Measurements from ENCODE around the gene CROCC2.
"Not testable (repeated sequence)": the region's sequence is repeated elsewhere in the genome, so short reads cannot be mapped to it uniquely, and the experiment has no call there.

The CROCC2 gene

DNA sequence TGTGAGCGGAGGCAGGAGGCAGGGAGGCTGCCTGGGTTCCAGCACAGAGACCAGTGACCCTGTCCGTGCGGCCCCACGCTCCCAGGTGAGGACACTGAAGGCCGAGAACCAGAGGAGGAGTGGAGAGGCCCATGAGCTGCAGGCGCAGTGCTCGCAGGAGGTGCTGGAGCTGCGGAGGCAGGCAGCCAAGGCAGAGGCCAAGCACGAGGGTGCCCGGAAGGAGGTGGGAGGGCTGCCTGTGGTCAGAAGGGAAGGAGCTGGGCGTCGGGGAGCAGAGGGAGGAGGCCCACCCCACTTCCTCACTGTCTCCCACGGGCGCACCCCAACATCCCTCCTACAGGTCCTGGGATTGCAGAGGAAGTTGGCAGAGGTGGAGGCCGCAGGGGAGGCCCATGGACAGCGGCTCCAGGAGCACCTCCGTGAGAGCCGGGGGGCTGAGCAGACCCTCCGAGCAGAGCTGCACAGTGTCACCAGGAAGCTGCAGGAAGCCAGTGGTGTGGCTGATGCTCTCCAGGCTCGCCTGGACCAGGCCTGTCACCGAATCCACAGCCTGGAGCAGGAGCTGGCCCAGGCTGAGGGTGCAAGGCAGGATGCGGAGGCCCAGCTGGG is 59.3 kb downstream of the CROCC2 start:
- no peaks in the 10 kb centered on the region for H3K36me3 Mint-ChIP-seq
- no peak overlapping the region for H3K27ac Mint-ChIP-seq
- no peak overlapping the region for H3K4me3 Mint-ChIP-seq

DNA sequence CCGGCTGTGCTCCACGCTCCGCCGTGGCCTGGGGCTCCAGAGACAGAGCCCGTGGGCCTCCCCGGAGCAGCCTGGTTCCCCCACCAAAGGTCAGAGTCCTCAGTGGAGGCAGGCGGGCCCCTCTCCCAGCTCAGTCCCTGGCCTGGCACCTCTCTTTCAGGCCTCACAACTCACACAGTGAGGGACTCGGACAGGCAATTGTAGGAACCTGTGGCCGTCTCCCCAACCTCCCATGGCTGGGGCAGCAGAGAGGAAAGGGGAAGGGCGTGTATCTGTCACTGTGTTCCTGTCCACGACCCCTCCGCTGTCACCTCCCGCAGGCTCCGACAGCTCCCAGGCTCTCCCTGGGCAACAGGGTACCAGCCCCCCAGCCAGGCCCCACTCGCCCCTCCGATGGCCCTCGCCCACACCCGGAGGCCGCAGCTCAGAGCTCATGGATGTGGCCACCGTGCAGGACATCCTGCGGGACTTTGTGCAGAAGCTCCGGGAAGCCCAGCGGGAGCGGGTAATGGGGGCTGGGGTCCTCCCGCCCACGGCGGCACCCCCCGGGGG is 59.8 kb downstream of the CROCC2 start:
- Mint-ChIP-seq H3K4me3 (no peak overlapping the region), H3K36me3 (no peaks in the 10 kb centered on the region), H3K27ac (no peak overlapping the region), H3K27me3 (peaks cover 27% of the 10 kb centered on the region), H3K9me3 (peaks cover 6% of the 10 kb centered on the region), H3K4me1 (no peaks in the 10 kb centered on the region)
- ATAC-seq = no peak

More for the DNA sequence above, 59.3 kb downstream of the CROCC2 start:
- H3K9me3 Mint-ChIP-seq = peaks cover 4% of the 10 kb centered on the region
- no peaks in the 10 kb centered on the region for H3K4me1 Mint-ChIP-seq
- ATAC-seq = no peak
- peaks cover 21% of the 10 kb centered on the region for H3K27me3 Mint-ChIP-seq

DNA sequence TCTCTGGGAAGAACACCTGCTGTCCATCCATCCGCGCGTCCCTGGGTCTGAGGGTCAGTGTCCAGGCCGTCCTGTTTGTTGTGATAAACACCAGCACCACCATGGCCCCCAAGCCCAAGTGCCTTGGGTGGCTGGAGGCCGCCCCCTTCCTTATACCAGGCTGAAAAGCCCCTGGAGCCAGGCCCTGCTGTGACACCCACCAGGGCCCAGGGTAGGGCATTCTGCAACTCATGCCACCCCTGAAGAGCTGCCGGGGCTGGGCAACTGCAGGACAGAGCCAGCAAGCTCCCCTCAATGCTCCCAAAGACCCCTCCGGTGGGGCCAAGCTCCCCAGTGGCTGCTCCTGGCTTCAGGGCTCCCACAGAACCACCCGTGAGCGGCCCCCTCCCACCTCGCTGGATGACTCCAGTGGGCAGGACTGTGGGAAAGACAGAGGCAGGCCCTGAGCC is 60.3 kb downstream of the CROCC2 start:
- H3K4me1 Mint-ChIP-seq = no peaks in the 10 kb centered on the region
- no peak for ATAC-seq
- no peaks in the 10 kb centered on the region for H3K36me3 Mint-ChIP-seq
- H3K27me3 Mint-ChIP-seq = peaks cover 32% of the 10 kb centered on the region
- H3K9me3 Mint-ChIP-seq = peaks cover 6% of the 10 kb centered on the region
- H3K27ac Mint-ChIP-seq = no peak overlapping the region
- H3K4me3 Mint-ChIP-seq = no peak overlapping the region

DNA sequence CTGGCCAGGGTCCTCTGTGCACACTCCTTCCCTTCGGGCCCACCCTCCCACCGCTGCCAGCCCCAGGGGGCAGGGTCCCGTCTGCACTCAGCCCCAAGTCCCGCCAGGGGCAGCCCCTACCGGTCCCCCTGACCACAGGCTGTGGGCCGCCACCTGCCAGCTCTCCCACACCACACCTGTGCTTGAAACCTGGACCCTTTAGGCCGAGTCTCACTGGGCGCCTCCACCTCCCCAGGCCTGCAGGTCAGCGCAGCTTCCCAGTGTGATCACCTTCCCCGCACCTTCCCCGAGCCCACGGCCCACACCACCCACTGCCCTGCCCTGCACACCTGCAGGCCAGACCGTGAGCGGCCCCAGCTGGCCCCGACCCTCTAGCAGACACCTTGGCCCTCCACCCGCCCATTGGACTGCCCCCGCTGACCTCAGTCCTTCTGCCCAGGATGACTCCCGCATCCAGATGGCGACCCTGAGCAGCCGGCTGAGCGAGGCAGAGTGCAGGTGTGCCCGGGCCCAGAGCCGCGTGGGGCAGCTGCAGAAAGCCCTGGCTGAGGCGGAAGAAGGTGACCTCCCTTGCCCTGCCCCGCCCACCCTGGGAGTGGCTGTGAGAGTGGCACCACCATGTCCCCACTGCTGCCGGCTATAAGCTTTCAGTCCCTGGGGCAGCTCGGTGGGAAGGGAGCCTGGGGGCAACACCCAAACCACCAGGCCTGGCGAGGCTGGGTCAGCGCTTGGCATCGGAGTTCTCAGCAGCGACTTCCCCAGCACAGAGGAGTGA is 61.0 kb downstream of the CROCC2 start:
- Mint-ChIP-seq H3K27me3 (peaks cover 38% of the 10 kb centered on the region), H3K4me1 (no peaks in the 10 kb centered on the region), H3K4me3 (no peak overlapping the region), H3K27ac (no peak overlapping the region), H3K36me3 (no peaks in the 10 kb centered on the region), H3K9me3 (peaks cover 6% of the 10 kb centered on the region)
- no peak for ATAC-seq

DNA sequence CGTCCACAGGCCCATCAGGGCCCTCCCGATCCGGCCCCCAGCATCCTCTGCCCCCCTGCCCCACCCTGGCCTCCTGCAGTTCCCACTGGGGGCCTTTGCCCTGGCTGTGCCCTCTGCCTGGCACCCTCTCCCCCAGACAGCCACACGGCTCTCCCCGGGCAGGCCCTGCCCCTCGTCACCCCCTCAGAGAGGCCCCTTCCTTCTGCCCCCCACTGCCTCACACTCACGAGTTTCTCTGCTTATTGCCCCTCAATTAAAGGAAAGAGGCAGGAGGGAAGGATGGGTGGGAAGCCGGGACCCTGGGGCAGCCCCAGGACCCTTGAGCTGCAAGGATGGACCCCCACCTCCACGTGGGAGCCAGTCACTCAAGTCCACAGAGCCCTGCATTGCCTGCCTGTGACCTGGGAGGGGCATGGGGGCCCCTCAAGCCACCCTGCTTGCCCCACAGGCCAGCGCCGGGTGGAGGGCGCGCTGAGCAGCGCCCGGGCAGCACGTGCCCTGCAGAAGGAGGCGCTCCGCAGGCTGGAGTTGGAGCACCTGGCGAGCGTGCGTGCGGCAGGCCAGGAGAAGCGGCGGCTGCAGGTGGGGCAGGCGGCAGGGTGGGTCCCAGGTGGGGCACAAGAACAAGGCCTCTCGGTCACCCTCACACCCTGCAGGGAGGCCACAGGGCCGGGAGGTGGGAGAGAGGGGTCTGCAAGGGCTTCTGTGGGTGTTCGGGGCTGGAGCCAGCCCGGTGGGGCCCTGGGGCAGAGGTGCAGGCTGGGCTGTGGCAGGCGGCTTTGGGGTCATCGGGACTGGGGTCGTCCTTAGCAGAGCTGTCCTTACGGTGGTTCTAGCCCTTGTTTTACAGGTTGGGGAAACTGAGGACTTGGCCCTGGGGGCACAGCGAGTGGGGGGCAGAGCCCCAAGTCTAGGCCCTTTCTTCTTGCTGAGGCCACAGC is 61.8 kb downstream of the CROCC2 start:
- ATAC-seq = no peak
- Mint-ChIP-seq H3K27ac (no peak overlapping the region), H3K9me3 (peaks cover 6% of the 10 kb centered on the region), H3K4me3 (no peak overlapping the region), H3K36me3 (no peaks in the 10 kb centered on the region), H3K27me3 (peaks cover 47% of the 10 kb centered on the region), H3K4me1 (no peaks in the 10 kb centered on the region)

DNA sequence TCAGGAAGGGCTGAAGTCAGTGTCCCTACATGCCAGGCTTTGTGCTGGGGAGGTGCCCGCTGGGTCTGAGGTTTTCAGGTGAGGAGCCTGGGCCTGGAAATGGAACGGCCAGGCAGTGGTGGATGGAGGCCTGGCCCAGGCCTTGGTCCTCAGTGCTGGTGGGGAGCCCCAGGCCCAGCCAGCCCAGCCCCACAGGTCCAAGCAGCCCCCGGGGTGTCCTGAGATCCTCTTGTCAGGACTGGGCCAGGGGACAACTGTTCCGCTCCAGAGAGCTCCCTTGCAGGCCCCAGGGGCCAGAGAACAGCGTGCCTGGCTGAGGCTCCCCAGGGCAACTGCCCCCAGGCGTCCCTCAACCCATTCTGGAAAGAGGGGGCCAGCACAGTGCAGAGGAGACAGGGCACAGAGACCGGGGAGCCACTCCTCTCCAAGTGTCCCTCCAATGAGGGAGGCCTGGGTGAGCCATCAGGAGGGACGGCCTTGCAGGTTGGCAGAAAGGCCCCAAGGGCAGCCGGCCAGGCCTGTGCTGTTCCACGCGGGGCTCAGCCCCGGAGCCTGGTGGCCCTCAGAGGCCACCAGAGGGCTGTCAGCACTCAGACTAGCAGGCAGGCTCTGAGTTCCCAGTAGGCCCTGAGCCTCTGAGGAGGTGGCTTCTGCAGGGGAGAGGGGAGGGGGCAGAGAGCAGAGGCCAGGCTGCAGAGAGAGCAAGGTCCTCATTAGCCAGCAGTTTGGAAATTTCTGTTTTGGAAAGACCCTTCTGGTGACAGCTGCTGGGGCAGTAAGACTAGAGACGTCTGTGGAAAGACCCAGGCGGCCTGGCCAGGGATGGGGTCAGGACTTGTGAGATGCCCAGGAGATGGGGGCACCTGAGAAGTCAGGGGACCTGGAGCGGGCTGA is 62.8 kb downstream of the CROCC2 start:
- Mint-ChIP-seq H3K9me3 (peaks cover 8% of the 10 kb centered on the region), H3K4me3 (no peak overlapping the region), H3K36me3 (no peaks in the 10 kb centered on the region), H3K27me3 (peaks cover 52% of the 10 kb centered on the region), H3K27ac (no peak overlapping the region), H3K4me1 (no peaks in the 10 kb centered on the region)
- ATAC-seq = no peak

DNA sequence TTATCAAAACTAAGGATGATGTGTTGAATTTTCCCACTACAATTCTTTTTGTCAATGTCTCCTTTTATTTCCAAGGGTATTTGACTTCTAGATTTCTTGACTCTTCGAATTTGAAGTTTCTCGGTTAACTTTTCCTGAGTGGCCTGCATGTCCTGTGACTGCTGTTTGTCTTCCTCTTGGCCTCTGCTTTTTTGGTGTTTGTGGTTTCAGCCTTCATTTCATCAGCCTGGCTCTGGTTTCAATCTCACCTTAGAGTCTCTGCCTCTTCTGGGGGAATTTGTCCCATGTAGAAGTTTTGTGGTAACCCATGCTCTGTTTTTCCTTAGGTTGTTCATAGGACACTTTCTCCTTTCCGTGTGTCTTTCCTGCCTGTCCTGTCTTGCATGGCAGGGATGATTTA is 64.0 kb downstream of the CROCC2 start:
- no peak overlapping the region for H3K4me3 Mint-ChIP-seq
- no peak for ATAC-seq
- peaks cover 9% of the 10 kb centered on the region for H3K9me3 Mint-ChIP-seq
- H3K4me1 Mint-ChIP-seq = no peaks in the 10 kb centered on the region
- H3K36me3 Mint-ChIP-seq = no peaks in the 10 kb centered on the region
- peaks cover 52% of the 10 kb centered on the region for H3K27me3 Mint-ChIP-seq
- no peak overlapping the region for H3K27ac Mint-ChIP-seq

DNA sequence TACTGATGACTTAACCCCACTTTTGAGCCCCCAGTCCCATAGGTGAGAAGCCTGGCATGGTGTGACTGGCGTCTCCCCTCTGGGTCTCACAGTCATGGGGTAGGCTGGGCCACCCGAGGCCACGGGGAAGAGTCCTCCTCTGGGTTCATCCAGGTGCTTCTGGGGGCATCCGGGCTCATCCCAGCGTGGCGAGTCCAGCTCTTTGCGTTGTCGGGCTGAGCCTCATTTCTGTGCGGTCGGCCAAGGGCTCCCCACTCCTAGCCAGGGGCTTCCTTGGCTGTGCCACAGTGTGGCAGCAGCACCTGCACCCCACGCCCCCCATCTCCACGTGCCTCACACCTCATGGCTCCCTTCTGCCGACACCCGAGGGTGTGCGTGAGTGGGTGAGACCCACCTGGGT is 64.7 kb downstream of the CROCC2 start:
- Mint-ChIP-seq H3K36me3 (no peaks in the 10 kb centered on the region), H3K9me3 (peaks cover 9% of the 10 kb centered on the region), H3K4me1 (no peaks in the 10 kb centered on the region), H3K4me3 (no peak overlapping the region), H3K27ac (no peak overlapping the region), H3K27me3 (peaks cover 52% of the 10 kb centered on the region)
- ATAC-seq = no peak

DNA sequence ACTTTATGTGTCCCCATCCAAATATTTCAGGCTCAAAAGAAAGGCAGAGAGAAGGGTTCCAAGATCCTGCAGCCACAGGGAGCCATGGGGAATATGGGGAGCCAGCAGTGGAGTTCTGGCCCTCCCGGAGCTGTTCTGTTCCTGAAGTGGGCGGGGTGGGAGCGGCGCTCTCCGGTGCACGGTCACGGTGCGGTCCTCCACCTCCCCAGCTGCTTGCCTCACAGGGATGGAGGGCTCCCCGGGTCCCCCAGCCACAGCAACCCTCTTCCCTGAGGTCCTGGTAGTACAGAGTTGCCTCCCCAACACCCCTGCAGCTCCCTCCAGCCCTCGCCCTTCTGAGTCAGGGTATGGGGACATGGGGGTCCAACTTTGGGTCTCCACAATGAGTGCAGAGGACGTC is 66.1 kb downstream of the CROCC2 start:
- Mint-ChIP-seq H3K4me3 (no peak overlapping the region), H3K27ac (no peak overlapping the region), H3K9me3 (peaks cover 9% of the 10 kb centered on the region), H3K4me1 (no peaks in the 10 kb centered on the region), H3K27me3 (peaks cover 52% of the 10 kb centered on the region), H3K36me3 (no peaks in the 10 kb centered on the region)
- no peak for ATAC-seq

DNA sequence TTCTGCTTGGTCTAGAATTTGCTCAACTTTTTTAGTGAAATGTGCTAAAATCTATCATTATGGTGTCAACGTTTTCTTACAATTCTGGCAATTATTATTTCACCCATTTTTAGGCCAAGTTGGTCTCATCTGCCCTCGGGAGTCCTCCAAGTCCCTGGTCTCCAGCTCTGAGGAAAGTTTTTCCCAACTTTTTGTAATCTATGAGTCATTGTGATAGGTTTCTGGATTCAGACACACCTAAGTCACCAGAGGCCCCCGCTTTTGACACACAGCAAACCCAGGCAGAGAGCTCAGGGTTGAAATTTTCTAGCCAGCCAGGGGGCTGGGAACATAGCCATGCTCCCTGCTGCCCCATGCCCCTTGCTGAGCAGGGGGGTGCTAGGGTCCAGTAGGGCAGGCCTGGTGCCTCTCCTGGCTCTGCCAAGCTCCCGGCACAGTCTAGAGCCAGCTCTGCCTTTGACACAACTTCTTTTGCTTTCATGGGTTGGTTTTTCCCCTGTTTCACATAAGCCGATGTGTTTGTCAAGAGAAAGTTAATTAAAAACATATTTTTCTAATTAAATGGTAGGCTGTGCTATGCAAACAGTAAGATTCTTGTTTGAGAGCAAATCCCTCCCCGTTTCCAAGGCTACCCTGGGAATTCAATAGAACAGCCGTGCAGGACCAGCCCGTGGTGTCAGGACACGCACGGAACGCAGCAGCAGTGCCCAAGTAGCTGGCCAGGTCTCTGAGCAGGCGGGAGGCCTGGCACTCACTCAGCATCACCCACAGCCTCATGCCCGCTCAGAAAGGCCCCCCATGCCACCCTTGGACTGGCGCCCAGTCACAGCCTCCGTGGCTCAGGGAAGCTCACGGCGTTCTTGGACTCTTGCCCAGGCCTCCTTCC is 66.7 kb downstream of the CROCC2 start:
- Mint-ChIP-seq H3K4me3 (no peak overlapping the region), H3K27ac (no peak overlapping the region), H3K36me3 (no peaks in the 10 kb centered on the region), H3K27me3 (peaks cover 52% of the 10 kb centered on the region), H3K4me1 (no peaks in the 10 kb centered on the region), H3K9me3 (peaks cover 9% of the 10 kb centered on the region)
- no peak for ATAC-seq

DNA sequence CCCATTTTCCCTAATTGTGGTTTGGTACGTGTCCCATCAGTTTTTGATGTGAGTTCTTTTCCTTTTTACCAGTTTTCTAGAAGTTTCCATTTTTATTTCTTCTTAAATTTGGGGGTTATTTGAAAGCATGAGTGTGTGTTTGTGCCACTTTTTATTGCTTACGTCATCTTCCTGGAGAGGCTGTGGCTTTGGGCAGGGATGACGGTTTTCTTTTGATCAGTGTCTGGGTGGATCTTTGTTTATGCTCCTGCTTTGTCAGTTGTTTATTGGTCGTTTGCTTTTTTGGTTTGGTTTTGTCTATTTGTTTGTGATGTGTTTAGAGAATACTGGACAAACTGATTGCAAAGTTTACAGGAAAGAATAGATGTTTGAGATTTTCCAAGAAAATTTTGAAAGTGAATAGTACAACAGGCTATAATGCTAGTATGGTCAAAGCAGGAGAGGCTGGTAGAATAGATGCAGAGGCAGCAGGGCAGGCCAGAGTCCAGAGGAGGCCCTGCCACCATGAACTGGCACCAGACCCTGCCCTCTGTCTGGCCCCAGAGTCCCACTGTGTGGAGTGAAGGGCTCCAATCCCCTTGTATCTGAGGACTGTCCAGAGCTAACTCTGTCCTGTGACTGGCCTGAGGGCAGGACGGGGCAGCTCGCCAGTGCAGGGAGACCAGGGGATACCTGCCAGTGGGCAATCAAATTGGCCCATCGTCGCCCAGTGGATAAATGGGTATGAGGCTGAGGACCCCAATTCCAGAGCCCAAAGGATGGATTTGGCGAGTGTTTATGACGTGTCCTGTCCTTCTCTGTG is 68.8 kb downstream of the CROCC2 start:
- H3K9me3 Mint-ChIP-seq = peaks cover 9% of the 10 kb centered on the region
- H3K4me1 Mint-ChIP-seq = no peaks in the 10 kb centered on the region
- H3K27me3 Mint-ChIP-seq = peaks cover 52% of the 10 kb centered on the region
- no peaks in the 10 kb centered on the region for H3K36me3 Mint-ChIP-seq
- ATAC-seq = no peak
- H3K4me3 Mint-ChIP-seq = no peak overlapping the region
- H3K27ac Mint-ChIP-seq = no peak overlapping the region

DNA sequence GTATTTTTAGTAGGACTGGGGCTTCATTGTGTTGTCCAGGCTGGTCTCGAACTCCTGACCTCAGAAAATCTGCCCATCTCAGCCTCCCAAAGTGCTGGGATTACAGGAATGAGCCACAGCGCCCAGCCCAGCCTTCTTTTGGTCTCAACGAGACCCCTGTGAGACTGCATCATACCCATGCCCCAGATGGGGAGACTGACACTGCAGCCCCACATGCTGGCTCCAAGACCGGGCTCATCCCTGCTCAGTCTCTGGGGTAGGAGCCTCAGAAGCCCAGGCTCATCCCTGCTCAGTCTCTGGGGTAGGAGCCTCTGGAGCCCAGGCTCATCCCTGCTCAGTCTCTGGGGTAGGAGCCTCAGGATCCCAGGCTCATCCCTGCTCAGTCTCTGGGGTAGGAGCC is 69.8 kb downstream of the CROCC2 start:
- not testable (repeated sequence) for H3K9me3 Mint-ChIP-seq, H3K4me3 Mint-ChIP-seq, H3K4me1 Mint-ChIP-seq, H3K27ac Mint-ChIP-seq, ATAC-seq, H3K36me3 Mint-ChIP-seq
- H3K27me3 Mint-ChIP-seq = peaks cover 46% of the 10 kb centered on the region

DNA sequence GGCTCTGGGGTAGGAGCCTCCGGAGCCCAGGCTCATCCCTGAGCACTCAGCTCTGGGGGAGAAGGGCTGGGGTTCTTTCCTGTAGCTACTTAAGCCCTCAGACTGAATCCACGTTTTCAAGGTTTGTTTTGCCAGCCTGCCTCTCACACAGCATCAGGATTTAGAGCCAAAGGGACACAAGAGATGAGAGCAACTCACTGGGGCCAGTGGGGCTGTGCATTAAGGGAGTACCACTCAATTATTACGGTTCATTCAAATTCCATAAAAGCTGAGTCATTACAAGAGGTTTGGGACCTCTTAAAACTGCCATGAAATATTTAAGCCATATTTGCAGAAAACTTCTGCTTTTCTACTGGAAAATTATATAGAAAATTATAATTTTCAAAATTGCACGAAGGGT is 75.1 kb downstream of the CROCC2 start:
- Mint-ChIP-seq H3K4me3 (no peak overlapping the region), H3K36me3 (no peaks in the 10 kb centered on the region), H3K4me1 (peaks cover 15% of the 10 kb centered on the region), H3K27me3 (peaks cover 43% of the 10 kb centered on the region), H3K27ac (no peak overlapping the region), H3K9me3 (no peaks in the 10 kb centered on the region)
- no peak for ATAC-seq
